Medulla oblongata (tissue), 1 donor: ENCODE data around the gene KRTAP9-1.
"Not testable (repeated sequence)": the region's sequence is repeated elsewhere in the genome, so short reads cannot be mapped to it uniquely, and the experiment has no call there.

Experiments used
- DNase-seq: peaks from one replicate; pipeline ENCODE4 v3.0.0-alpha.2; 2015; ENCODE audit errors: extremely low spot score

The KRTAP9-1 gene, protein sequence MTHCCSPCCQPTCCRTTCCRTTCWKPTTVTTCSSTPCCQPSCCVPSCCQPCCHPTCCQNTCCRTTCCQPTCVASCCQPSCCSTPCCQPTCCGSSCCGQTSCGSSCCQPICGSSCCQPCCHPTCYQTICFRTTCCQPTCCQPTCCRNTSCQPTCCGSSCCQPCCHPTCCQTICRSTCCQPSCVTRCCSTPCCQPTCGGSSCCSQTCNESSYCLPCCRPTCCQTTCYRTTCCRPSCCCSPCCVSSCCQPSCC

DNA sequence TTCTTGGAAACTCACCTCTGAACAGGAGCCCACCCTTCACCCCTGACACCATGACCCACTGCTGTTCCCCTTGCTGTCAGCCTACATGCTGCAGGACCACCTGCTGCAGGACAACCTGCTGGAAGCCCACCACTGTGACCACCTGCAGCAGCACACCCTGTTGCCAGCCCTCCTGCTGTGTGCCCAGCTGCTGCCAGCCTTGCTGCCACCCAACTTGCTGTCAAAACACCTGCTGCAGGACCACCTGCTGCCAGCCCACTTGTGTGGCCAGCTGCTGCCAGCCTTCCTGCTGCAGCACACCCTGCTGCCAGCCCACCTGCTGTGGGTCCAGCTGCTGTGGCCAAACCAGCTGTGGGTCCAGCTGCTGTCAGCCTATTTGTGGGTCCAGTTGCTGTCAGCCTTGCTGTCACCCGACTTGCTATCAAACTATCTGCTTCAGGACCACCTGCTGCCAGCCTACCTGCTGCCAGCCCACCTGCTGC lies at the start of gene KRTAP9-1:
Gene KRTAP9-1, plus strand, starts transcription at position 51 of the 482 bp plus-strand sequence. Its CDS starts 0 bp downstream, at position 51.
- not testable (repeated sequence) for DNase-seq

- no peak for DNase-seq
Observed at GRCh38 chr17:41140360-41141131, 49.1 kb upstream of the KRTAP9-1 start, which contains the start of gene KRTAP4-6. TSS of gene KRTAP4-6 (minus strand) at chr17:41140544. CDS start at chr17:41140487, 57 bp downstream.

GRCh38 chr17:41141361-41141760 lies 48.3 kb upstream of the KRTAP9-1 start:
- no peak for DNase-seq

- DNase-seq = no peak
Observed at GRCh38 chr17:41144846-41145245, 44.8 kb upstream of the KRTAP9-1 start.

DNA sequence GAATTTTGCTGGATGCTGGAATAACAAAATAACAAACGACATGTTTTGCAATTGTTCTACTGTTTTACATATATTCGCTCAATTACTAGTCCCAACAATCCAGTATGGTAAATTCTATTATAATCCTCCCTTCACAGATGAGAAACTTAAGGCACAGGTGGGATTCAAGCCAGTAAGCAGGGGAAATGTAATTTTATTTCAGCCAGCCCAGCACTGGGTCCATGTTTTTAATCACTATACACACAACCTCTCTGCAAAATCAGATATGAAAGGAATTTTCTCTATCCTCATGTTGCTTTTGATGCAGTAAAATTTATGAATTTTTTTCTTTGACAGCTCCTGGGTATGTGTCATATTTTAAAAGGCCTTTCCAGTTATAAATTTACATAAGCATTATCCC lies 44.4 kb upstream of the KRTAP9-1 start:
- DNase-seq = no peak

DNA sequence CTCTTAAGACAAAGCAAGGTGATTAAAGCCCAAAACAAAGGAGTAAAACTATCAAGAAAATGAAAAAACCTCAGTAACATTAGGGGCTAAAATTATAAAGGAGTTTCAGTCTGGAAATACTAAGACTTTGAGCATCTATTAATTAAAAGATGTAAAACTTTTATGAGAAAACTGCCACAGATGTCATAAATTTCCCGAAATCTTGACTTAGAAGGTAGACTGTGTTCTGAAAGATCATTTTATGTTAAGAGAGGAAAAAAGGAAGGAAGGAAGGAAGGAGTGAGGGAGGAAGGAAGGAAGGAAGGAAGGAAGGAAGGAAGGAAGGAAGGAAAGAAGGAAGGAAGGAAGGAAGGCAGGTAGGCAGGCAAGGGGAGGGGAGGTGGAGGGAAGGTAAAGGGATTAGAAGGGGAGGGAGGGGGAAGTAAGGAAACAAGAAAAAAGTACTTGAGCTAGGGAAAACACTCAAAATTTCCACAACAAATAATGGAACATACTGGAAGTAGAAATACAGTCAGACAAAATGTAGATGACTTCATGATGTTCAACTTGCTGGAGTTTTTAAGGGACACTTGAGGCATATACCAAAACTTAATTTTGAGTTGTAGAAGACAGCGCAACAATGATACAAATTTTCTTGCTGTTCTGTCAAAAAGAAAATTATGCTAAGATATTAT lies 42.0 kb upstream of the KRTAP9-1 start:
- no peak for DNase-seq

DNA sequence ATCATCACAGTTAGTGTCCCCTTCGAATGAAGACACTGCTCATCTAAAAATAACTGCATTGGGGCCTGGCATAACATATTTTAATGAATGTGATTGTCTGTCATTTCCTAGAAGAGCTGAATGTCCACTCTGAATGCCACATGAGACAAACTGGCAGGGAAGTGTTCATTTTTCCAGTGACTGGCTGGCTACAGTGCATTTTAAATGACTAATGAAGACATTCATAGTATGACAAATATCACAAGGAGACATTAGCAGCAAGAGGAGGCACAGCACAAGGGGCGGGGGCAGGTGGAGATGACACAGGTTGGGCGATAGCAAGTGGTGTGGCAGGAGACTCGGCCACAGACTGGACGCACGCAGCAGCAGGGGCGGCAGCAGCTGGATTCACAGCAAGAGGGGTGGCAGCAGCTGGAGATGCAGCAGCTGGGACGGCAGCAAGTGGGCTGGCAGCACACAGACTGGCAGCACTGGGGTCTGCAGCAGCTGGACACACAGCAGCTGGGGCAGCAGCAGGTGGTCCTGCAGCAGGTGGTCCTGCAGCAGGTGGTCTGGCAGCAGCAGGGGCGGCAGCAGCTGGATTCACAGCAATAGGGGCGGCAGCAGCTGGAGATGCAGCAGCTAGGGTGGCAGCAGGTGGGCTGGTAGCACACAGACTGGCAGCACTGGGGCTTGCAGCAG lies 40.6 kb upstream of the KRTAP9-1 start:
- DNase-seq = not testable (repeated sequence)

DNA sequence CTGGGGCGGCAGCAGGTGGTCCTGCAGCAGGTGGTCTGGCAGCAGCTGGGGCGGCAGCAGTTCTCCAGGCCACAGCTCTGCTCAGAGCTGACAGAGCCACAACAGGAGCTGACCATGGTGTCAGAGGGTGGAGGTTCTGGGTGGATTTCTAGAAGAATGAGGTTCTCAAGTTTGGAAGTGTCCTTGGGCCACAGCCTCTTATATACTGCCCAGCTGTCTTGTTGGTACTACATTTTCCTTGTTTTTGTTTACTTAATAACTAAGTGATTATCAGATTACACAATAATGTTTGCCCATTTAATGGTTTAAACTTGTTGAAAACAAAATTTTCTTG lies 40.1 kb upstream of the KRTAP9-1 start, which contains the start of gene KRTAP4-5:
Gene KRTAP4-5, minus strand, starts transcription at position 174 of the 334 bp plus-strand sequence. Its CDS starts 58 bp downstream, at position 116.
- no peak for DNase-seq

DNA sequence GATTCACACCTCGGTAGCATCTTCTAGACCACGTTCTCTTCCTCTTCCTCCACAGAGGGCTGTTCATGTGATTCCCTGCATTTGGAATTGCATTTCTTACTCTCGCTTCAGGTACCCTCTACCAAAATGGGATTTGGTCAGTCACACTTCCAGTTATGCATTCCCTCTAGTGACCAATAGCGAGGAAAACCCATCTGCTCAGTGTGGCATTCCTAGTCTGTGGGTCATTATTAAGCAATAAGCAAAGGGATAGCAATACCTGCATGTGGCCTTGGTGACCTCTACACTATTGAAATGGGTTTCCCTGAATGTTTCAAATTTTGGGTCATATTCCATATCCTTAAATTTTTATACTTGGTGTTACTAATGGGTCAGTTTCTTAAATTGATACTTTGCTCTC lies 39.7 kb upstream of the KRTAP9-1 start:
- no peak for DNase-seq

GRCh38 chr17:41151525-41151924 lies 38.2 kb upstream of the KRTAP9-1 start:
- DNase-seq = no peak

- DNase-seq = peak; percentile 62
Observed at GRCh38 chr17:41153856-41154255, 35.8 kb upstream of the KRTAP9-1 start.

DNA sequence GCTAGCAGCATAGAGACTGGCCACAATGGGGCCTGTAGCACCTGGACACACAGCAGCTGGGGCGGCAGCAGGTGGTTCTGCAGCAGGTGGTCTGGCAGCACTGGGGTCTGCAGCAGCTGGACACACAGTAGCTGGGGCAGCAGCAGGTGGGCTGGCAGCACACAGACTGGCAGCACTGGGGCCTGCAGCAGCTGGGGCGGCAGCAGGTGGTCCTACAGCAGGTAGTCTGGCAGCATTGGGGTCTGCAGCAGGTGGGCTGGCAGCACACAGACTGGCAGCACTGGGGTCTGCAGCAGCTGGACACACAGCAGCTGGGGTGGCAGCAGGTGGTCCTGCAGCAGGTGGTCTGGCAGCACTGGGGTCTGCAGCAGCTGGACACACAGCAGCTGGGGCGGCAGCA lies 29.5 kb upstream of the KRTAP9-1 start:
- DNase-seq = not testable (repeated sequence)

- no peak for DNase-seq
Observed at GRCh38 chr17:41160648-41161047, 29.0 kb upstream of the KRTAP9-1 start, which contains the start of gene KRTAP4-4. TSS of gene KRTAP4-4 (minus strand) at chr17:41160748. CDS start at chr17:41160691, 57 bp downstream.

DNA sequence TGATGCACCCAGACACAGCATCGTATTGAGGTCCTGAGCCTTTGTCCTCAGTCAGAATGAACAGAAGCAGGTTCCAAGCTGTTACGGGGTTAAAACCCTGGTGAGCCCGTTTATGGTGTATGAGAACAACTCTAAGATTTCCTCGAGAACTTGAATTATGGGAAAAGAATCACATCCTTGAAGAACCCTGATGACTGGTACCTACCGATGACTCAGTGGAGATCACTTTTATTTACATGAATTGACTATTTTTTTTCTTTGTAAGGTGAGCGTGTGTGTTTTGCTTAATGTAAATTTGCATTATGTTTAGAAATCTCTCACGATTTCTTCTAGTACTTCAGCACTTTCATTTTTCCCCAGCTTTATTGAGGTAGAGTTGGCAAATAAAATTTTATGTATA lies 25.9 kb upstream of the KRTAP9-1 start:
- no peak for DNase-seq

- DNase-seq = no peak
Observed at GRCh38 chr17:41167561-41167960, 22.1 kb upstream of the KRTAP9-1 start.

- DNase-seq = no peak
Observed at GRCh38 chr17:41168121-41168520, 21.6 kb upstream of the KRTAP9-1 start, which contains the start of gene KRTAP4-3. TSS of gene KRTAP4-3 (minus strand) at chr17:41168221. CDS start at chr17:41168172, 49 bp downstream.

- DNase-seq = no peak
Observed at GRCh38 chr17:41171886-41172285, 17.8 kb upstream of the KRTAP9-1 start.

- DNase-seq = peak; percentile 12
Observed at GRCh38 chr17:41176744-41177387, 12.8 kb upstream of the KRTAP9-1 start.

DNA sequence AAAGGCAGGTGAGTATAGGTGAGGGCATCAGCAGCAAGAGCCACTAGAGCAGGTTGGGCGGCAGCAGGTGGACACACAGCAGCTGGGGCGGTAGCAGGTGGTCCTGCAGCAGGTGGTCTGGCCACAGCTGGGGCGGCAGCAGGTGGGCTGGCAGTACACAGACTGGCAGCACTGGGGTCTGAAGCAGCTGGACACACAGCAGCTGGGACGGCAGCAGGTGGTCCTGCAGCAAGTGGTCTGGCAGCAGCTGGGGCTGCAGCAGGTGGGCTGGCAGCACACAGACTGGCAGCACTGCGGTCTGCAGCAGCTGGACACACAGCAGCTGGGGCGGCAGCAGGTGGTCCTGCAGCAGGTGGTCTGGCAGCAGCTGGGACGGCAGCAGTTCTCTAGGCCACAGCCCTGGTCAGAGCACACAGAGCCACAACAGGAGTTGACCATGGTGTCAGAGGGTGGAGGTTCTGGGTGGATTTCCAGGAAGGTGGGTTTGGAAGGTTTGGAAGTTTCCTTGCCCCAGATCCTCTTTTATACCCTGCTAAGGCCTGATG lies 11.9 kb upstream of the KRTAP9-1 start, which contains the start of gene KRTAP4-2:
Gene KRTAP4-2, minus strand, starts transcription at position 495 of the 545 bp plus-strand sequence. Its CDS starts 57 bp downstream, at position 438.
- DNase-seq = no peak

DNA sequence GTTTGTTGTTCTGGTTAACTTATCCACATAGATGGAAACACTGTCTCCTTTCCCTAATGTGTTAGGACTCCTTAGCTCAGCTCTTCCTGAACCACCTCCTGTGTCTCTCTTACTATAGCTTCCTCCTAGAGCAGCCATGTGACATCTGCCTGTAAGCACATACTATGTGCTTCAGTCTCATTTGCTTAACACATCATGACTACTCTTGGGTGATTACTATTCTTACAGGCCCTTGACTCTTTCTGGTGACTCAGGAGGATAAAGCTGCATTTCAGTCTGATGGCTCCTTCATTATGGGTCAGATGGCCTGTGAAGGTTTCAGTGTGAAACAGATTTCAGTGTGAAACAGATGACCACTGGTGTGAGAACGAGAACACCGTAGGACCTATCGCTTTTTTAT lies 11.3 kb upstream of the KRTAP9-1 start:
- DNase-seq = peak; percentile 21
